Nephron (organoid): ENCODE results near the gene KRT84.

Source experiments
- H3K27ac Mint-ChIP-seq, 3 experiments: 2 replicates each; pipeline ENCODE4 v1.8.0; 2020; ENCODE audit warnings: mixed read lengths in 3 of 3, mild to moderate bottlenecking in 2 of 3, moderate library complexity in 1 of 3
- H3K27me3 Mint-ChIP-seq: 2 replicates; pipeline ENCODE4 v1.8.0; 2021; ENCODE audit warnings: low read depth, mild to moderate bottlenecking, moderate library complexity, mixed read lengths
- H3K36me3 Mint-ChIP-seq: 2 replicates; pipeline ENCODE4 v1.8.0; 2020; ENCODE audit warnings: low read depth, mixed read lengths
- H3K4me1 Mint-ChIP-seq: 2 replicates; pipeline ENCODE4 v1.8.0; 2020; ENCODE audit warnings: mixed read lengths
- H3K4me3 Mint-ChIP-seq, 3 experiments: 2 replicates each; pipeline ENCODE4 v1.8.0; 2020; ENCODE audit warnings: mild to moderate bottlenecking in 3 of 3, mixed read lengths in 3 of 3, moderate library complexity in 2 of 3
- H3K9me3 Mint-ChIP-seq: 2 replicates; pipeline ENCODE4 v1.8.0; 2020; ENCODE audit warnings: mixed read lengths
- TF ChIP-seq, protein P1 (sequence below), 3 experiments: fragments of 200-600 bp; sonication (generic); IDR thresholded peaks; one replicate each; pipeline ENCODE4 v1.5.0; 2021; ENCODE audit warnings: antibody characterized with exemption in 3 of 3; ENCODE audit not compliant: unreplicated experiment in 3 of 3

Gene KRT84

DNA sequence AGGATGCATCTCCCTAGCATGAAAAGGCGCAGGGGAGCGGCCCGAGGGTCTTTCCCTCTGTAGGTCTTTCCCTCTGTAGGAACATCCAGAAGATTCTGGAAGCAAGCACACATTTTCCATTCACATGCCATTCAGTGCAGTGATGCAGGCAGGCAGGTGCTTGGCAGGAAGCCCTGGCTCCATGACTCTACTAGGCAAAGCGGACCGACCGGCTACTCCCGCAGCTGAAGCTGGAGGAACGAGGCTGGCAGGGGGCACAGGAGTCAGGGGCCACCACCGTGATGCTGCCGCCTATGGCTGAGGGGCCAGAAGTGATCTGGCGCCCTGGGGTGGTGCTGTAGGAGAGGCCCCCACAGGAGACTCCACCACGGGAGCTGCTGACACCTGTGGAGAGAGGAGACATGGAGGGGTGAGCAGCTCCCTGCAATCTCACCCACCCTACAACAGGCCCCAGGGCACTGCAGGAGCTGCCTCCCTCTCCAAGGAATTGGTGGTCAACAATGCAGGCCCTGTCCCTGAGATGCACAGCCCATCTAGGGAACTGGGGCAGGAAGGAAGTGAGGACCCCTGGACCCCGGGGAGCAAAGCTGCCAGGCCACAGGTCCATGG, 24.7 kb downstream of the KRT84 start:
- no peaks in the 10 kb centered on the region for H3K36me3 Mint-ChIP-seq

DNA sequence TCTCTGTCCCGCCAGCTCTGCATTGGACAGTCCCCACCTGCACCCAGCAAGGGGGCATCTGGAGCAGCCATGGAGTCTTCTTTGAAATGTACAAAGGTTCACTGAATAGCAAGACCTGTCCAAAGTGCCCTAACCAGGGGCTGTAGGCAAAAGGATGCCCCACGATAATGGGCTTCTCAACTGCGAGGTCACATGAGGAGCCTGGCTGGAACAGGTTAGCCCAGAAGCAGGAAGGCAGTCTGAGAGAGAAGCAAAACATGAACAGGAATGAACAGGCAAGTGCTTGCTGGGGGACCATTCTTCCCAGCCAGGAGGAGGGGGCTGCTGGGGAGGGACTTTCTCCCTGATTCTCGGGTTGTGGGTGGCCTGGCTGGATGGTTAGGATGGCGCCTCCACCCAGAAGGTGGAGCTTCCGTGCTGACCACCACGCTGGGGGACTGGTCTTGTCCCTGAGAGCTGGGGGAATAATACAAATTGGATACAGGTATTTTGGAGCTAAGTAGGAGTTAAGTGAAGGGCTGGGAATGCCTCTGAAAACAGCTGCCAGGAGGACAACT, 25.3 kb downstream of the KRT84 start:
- no peaks in the 10 kb centered on the region for H3K36me3 Mint-ChIP-seq
- H3K4me1 Mint-ChIP-seq, result peaks cover 15% of the 10 kb centered on the region
- peaks cover 33% of the 10 kb centered on the region for H3K27me3 Mint-ChIP-seq
- no peaks in the 10 kb centered on the region for H3K9me3 Mint-ChIP-seq
- no peak overlapping the region for H3K27ac Mint-ChIP-seq
- no peak overlapping the region for H3K4me3 Mint-ChIP-seq
- TF ChIP-seq, protein P1, sequence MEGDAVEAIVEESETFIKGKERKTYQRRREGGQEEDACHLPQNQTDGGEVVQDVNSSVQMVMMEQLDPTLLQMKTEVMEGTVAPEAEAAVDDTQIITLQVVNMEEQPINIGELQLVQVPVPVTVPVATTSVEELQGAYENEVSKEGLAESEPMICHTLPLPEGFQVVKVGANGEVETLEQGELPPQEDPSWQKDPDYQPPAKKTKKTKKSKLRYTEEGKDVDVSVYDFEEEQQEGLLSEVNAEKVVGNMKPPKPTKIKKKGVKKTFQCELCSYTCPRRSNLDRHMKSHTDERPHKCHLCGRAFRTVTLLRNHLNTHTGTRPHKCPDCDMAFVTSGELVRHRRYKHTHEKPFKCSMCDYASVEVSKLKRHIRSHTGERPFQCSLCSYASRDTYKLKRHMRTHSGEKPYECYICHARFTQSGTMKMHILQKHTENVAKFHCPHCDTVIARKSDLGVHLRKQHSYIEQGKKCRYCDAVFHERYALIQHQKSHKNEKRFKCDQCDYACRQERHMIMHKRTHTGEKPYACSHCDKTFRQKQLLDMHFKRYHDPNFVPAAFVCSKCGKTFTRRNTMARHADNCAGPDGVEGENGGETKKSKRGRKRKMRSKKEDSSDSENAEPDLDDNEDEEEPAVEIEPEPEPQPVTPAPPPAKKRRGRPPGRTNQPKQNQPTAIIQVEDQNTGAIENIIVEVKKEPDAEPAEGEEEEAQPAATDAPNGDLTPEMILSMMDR (IDR thresholded peaks at IDR 0.05; ENCODE audit: unreplicated experiment in 3 of 3), result no peak

More for the DNA sequence above, 24.7 kb downstream of the KRT84 start:
- H3K4me1 Mint-ChIP-seq, result peaks cover 19% of the 10 kb centered on the region
- no peak overlapping the region for H3K27ac Mint-ChIP-seq
- H3K27me3 Mint-ChIP-seq, result peaks cover 37% of the 10 kb centered on the region
- H3K9me3 Mint-ChIP-seq, result no peaks in the 10 kb centered on the region
- no peak overlapping the region for H3K4me3 Mint-ChIP-seq
- TF ChIP-seq, protein P1 (IDR thresholded peaks at IDR 0.05; ENCODE audit: unreplicated experiment in 3 of 3), result no peak

DNA sequence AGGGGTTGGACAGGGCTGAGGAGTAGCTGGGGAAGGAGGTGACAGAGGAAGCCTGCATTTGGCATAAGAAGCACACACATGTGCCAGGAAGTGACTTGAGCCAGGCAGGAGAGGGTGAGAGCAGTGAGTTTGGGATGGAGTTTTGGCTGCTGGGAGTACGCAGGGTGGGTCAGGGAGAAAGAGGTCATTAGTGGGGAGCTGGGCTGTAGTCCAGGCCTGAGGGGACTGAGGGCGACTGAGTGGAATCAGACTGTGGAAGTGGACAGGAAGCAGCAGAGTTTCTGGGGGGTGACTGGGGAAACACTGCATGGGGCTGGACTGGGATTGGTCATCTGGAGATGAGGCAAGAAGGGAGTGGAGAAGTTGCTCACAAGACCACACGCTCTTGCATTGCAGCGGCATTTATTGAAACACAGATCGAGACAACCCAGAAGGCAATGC, 25.8 kb downstream of the KRT84 start:
- Mint-ChIP-seq H3K27me3 (peaks cover 38% of the 10 kb centered on the region), H3K4me3 (no peak overlapping the region), H3K36me3 (no peaks in the 10 kb centered on the region), H3K4me1 (peaks cover 15% of the 10 kb centered on the region), H3K9me3 (no peaks in the 10 kb centered on the region), H3K27ac (no peak overlapping the region)
- TF ChIP-seq, protein P1 (IDR thresholded peaks at IDR 0.05; ENCODE audit: unreplicated experiment in 3 of 3), result no peak

DNA sequence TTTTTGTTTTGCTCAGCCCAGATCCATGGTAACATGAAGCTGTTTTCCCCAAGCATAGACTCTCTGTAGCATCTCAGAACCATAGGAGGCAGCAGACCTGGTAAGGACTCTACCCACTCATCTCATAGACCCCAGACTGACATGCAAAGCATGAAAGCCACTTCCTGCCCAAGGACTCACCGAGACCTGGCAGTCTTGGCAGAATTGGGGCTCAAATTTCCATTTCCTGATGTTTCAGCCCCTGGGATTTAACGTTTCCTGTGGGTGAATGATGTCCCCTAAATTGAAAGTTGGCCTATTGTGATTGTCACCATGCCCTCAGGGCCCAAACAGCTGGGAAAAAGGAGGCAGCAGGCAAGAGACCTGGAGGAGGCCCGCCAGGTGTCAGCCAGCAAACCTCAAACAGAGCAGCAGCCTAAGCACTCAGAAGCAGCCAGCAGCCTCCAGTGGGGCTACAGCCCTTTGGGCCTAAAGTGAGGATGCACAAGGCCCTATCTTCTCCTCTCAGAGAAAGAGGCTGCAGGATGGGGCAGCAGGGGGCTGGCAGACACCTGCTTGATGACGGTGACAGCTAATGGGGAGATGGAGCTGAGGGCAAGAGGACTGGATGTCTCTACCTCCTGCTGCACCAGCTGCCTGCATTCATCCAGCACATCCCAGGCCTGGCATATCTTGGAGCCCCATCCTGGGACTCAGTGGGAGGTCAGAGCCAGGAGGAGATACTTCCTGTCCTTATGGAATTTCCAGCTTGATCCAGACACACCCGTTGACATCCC, 26.7 kb downstream of the KRT84 start:
- H3K27ac Mint-ChIP-seq, result no peak overlapping the region
- TF ChIP-seq, protein P1 (IDR thresholded peaks at IDR 0.05; ENCODE audit: unreplicated experiment in 3 of 3), result no peak
- no peak overlapping the region for H3K4me3 Mint-ChIP-seq
- H3K9me3 Mint-ChIP-seq, result no peaks in the 10 kb centered on the region
- peaks cover 21% of the 10 kb centered on the region for H3K4me1 Mint-ChIP-seq
- H3K27me3 Mint-ChIP-seq, result peaks cover 37% of the 10 kb centered on the region
- no peaks in the 10 kb centered on the region for H3K36me3 Mint-ChIP-seq

DNA sequence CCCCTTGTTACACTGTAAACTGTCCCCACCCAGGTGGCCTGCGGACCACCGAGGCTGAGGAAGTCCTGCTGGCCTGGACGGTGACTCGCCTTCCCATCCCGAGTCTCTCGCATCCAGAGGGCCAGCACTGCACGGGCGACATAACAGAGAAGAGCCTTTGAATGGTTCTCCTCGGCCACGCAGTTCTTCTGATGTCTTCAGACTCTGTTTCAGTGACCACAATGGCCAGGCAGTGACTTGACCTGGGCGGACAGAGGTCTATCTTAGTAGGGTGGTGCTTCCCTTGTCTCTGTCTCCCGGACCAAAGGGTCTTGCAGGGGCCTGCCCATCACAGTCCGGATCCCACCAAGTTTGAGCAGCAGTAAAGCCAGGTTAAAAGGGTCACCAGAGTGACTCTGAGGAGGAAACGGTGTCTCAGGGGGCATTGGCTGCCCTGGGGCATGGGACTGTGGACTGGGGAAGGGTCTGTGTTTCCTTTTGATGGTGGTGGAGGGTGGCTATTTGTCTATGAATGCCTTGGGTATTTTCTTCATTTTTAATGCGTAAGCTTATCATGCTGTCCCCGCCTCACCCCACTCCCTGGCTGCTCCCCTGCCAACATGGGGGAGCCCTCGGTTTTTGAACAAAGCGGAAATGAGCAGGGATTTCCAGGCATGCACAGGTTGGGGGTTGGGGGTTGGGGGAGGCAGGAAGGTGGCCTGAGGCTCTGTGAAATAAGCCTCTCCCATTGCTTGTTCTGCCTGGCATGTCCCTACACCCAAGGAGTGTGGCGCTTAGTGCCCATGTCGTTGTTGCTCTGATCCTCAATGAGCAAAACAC, 28.5 kb downstream of the KRT84 start:
- no peaks in the 10 kb centered on the region for H3K9me3 Mint-ChIP-seq
- no peak overlapping the region for H3K4me3 Mint-ChIP-seq
- H3K27ac Mint-ChIP-seq, result no peak overlapping the region
- no peaks in the 10 kb centered on the region for H3K36me3 Mint-ChIP-seq
- TF ChIP-seq, protein P1 (IDR thresholded peaks at IDR 0.05; ENCODE audit: unreplicated experiment in 3 of 3), result no peak
- peaks cover 36% of the 10 kb centered on the region for H3K27me3 Mint-ChIP-seq
- peaks cover 25% of the 10 kb centered on the region for H3K4me1 Mint-ChIP-seq
